ENCODE measurements around the gene SALL1. TPM values are rescaled to one million over a fixed set of nuclear protein-coding genes. Genes with fewer than 3 reads are reported as not detected.

SALL1 gene
- total RNA-seq, 2 donors from 2014 or later = 0.08 TPM; not detected in 1

DNA sequence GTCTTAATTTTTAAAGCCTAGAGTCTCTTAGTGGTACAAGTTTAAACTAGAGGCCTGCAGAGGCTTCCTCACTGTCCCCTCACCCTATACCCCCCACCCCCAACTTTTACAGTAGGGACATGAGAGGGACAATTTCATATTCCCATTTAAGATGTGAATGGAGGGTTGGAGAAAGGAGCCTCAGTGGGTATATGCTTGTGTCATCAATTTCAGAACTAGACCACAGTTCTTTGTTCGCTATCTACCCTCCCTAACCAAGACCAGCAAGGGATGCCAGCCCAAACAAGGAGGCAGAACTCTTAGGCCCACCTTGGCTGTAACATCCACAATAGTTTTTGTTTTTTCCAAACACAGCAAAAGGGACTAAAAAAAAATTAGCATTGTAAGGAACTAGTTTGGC is 14.0 kb upstream of the SALL1 start:
- no peaks in the 10 kb centered on the region for H3K4me1 Mint-ChIP-seq (ENCODE audit: low read depth in 2 of 2)
- H3K27ac Mint-ChIP-seq = no peak overlapping the region
- H3K4me3 Mint-ChIP-seq = no peak overlapping the region
- no peaks in the 10 kb centered on the region for H3K36me3 Mint-ChIP-seq
- ATAC-seq (no peak), DNase-seq (ENCODE audit: low spot score) (no peak)
- peaks cover 2 to 12% of the 10 kb centered on the region in 2 donors for H3K27me3 Mint-ChIP-seq
- H3K9me3 Mint-ChIP-seq = no peaks in the 10 kb centered on the region

DNA sequence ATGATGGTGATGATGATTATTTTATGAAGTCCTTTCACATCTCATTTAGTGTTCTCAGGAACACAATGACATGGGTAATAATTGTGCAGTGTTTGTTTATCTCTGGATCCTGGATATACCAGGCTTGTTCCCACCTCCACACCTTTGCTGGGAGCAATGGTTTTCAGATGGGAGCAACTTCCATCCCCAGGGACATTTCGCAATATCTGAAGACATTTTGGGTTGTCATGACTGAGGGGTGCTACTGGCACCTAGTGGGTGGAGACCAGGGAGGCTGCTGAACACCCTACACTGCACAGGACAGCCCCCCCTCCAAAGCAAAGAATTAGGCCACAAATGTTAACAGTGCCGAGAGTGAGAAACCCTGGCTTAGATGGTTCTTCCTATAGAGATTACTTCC is 13.5 kb upstream of the SALL1 start:
- peaks cover 5 to 17% of the 10 kb centered on the region in 2 donors for H3K27me3 Mint-ChIP-seq
- DNase-seq (ENCODE audit: low spot score) (no peak), ATAC-seq (no peak)
- no peaks in the 10 kb centered on the region for H3K9me3 Mint-ChIP-seq
- H3K4me3 Mint-ChIP-seq = no peak overlapping the region
- no peak overlapping the region for H3K27ac Mint-ChIP-seq
- H3K4me1 Mint-ChIP-seq (ENCODE audit: low read depth in 2 of 2) = no peaks in the 10 kb centered on the region
- H3K36me3 Mint-ChIP-seq = no peaks in the 10 kb centered on the region

DNA sequence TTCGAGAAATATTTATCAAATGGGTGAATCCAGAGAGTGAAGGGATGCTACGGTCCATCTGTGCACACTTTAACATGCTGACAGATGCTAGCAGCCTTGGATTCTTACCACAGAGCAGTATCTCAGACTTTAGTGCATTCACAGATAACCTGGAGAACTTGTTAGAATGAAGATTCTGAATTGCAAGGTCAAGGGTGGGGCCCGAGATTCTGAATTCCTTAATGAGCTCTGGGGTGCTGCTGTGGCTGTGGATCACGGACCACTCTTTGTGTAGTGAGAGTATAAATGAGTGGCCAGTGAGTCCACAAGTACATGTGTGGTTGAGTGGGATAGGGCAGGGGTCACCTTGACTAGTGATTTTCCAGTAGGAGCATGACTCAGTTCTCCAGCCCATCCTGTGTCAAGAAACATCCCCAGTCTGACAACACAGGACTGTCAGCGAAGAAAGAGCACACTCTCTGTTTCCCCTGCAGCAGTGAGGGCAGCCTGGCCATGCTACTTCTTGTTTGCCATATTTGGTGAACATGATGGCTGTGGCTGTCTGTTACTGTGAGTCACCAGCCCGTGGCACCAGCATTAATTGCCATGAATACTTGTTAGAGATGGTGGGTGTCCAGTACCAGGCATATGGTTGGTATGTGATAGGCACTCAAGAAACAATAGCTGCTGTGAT is 13.0 kb upstream of the SALL1 start:
- Mint-ChIP-seq H3K4me1 (ENCODE audit: low read depth in 2 of 2) (no peaks in the 10 kb centered on the region), H3K27ac (no peak overlapping the region), H3K36me3 (no peaks in the 10 kb centered on the region), H3K9me3 (no peaks in the 10 kb centered on the region), H3K4me3 (no peak overlapping the region), H3K27me3 (peaks cover 7 to 19% of the 10 kb centered on the region in 2 donors)
- peak in 1 of 2 donors; percentile 32 for ATAC-seq
- no peak for DNase-seq (ENCODE audit: low spot score)

DNA sequence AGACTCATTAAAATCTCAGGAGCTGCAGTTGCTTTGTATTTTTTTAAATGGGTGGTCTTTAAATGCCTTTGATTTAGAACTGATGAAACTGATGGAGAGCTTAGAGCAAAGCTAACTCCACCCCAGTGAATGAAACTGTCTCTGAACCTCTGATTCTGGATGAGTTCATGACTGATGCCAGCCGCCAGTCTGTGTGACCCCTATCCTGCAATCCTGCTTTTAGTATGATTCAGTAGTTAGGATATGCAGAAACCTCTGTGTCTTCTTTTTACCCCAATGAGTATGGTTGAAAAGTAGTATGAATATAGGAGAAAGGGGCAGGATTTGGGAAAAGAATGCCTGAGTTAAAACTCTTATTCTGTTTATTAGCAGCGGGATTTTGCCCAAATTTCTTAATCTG is 12.3 kb upstream of the SALL1 start:
- H3K4me1 Mint-ChIP-seq (ENCODE audit: low read depth in 2 of 2) = no peaks in the 10 kb centered on the region
- H3K4me3 Mint-ChIP-seq = no peak overlapping the region
- peaks cover 9 to 19% of the 10 kb centered on the region in 2 donors for H3K27me3 Mint-ChIP-seq
- no peaks in the 10 kb centered on the region for H3K9me3 Mint-ChIP-seq
- no peaks in the 10 kb centered on the region for H3K36me3 Mint-ChIP-seq
- no peak overlapping the region for H3K27ac Mint-ChIP-seq
- DNase-seq (ENCODE audit: low spot score) (no peak), ATAC-seq (no peak)

DNA sequence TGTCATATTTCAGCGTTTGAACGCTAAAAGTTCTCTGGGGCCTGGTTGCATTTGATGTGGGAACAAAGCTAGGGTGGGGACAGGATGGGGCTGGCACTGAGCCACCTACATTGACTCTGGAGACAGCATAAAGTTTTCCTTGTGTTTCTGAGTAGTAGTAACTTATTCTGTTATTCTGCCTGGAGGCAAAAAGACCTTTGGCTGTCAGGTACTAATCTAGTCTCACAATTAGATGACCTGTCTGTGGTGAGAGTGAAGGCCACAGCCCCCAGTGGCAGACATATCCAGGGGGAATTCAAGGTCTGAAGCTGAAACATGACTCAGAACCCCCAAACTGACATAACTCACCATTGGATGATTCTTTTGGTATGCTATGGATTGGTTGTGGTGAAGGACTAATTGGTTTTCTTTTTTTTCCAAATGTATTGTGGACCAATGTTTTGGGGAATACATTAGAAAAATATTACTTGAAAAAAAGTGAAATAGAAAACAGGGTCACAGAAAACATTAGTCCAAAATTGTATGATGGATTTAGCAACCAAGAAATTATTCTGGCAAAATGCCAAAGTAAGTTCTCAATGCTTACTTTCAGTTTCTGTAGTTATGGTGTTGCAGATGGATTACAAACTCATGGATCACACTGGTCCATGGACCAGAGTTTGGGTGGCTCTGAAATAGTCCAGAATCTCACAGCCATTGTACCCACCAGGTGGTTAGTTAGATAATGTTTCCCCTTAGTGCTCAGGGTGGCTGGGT is 10.5 kb upstream of the SALL1 start:
- DNase-seq (ENCODE audit: low spot score) (no peak), ATAC-seq (no peak)
- Mint-ChIP-seq H3K4me3 (no peak overlapping the region), H3K27me3 (peaks cover 22 to 36% of the 10 kb centered on the region in 2 donors), H3K9me3 (no peaks in the 10 kb centered on the region), H3K36me3 (no peaks in the 10 kb centered on the region), H3K27ac (no peak overlapping the region), H3K4me1 (ENCODE audit: low read depth in 2 of 2) (no peaks in the 10 kb centered on the region)

DNA sequence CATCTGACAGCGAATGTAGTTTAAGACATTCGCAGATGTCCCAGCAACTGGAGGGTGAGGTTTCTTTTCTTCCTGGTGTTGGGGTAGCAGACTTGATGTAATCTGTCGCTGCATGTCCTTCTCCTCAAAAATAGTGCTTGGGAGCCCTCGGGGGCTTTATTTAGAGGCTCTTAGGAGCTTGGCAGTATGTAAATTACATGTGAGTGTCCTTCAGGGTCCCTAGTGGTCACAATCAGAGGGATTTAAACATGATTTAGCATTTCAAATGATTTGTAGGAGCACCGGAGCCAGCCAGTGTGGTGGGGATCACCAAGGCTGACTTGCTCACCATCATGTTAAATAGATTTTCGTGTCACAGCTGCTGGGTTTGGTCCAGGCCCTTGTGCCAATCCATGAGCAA is 8.8 kb upstream of the SALL1 start:
- DNase-seq (ENCODE audit: low spot score) = no peak
- no peak overlapping the region for H3K4me3 Mint-ChIP-seq
- no peaks in the 10 kb centered on the region for H3K4me1 Mint-ChIP-seq (ENCODE audit: low read depth in 2 of 2)
- no peaks in the 10 kb centered on the region for H3K9me3 Mint-ChIP-seq
- peaks cover 32 to 47% of the 10 kb centered on the region in 2 donors for H3K27me3 Mint-ChIP-seq
- H3K27ac Mint-ChIP-seq = no peak overlapping the region
- ATAC-seq = no peak
- H3K36me3 Mint-ChIP-seq = no peaks in the 10 kb centered on the region

DNA sequence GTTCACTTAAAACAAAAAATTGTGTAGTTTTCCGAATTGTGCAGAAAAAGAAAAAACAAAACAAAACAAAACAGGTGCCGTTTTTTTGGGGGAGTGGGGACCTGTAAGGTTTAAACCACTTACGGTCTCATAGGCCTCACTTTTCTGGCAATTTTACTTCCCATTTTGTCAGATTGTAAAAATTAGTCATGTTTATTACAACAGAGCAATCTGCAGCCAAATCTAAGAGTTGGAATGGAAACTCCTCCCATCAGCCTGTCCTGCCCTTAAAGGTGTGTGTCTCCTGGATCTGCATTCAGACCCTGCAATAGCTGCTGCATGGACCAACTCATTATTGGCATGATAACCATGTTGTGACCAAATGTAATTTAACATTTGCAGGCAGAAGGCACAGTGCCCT is 8.2 kb upstream of the SALL1 start:
- H3K9me3 Mint-ChIP-seq = no peaks in the 10 kb centered on the region
- no peak overlapping the region for H3K4me3 Mint-ChIP-seq
- DNase-seq (ENCODE audit: low spot score) = no peak
- no peaks in the 10 kb centered on the region for H3K36me3 Mint-ChIP-seq
- no peaks in the 10 kb centered on the region for H3K4me1 Mint-ChIP-seq (ENCODE audit: low read depth in 2 of 2)
- H3K27me3 Mint-ChIP-seq = peaks cover 33 to 49% of the 10 kb centered on the region in 2 donors
- ATAC-seq = no peak
- H3K27ac Mint-ChIP-seq = no peak overlapping the region

DNA sequence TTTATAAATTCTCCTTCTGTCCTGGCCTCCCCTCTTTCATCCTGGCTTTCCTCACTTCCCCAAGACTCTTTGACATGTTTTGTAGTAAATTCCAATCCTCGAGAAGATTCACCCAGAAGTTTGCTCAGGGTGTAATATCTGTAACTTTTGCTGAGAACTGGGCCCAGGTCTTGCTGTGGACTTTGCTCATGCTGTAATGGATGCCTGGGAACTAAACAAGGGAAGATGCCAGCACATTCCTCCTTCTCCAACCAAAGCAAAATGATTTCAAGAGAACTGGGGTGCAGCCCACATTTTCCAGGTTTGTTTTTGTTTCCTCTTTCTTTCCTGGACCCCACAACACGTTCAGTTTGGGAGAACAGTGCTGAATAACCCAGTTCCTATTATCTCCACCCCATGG is 6.6 kb upstream of the SALL1 start:
- Mint-ChIP-seq H3K9me3 (no peaks in the 10 kb centered on the region), H3K27ac (no peak overlapping the region), H3K4me1 (ENCODE audit: low read depth in 2 of 2) (peaks cover 4 to 7% of the 10 kb centered on the region in 2 donors), H3K27me3 (peaks cover 45 to 61% of the 10 kb centered on the region in 2 donors), H3K4me3 (no peak overlapping the region), H3K36me3 (peaks cover 8% of the 10 kb centered on the region)
- ATAC-seq = no peak
- DNase-seq (ENCODE audit: low spot score) = no peak

DNA sequence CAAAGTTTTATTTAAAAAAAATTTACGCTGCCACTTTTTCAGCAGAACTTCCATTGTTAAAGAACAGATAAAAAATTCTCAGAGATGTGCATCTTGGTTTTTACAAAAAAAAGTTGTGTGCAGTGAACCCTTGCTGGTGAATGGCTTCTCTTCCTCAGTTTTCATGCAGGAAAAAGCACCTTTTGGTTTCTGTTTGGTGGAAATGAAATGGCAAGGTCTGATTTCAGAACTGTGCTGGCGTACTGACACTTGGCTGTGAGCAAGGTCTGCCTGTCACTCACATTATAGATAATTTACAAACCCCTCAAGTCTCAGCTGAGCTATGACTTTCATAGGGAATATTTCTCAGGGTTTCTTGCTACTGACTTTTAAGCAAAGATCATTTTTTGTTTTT is 5.7 kb upstream of the SALL1 start:
- Mint-ChIP-seq H3K4me3 (no peak overlapping the region), H3K27me3 (peaks cover 45 to 60% of the 10 kb centered on the region in 2 donors), H3K27ac (no peak overlapping the region), H3K36me3 (peaks cover 8% of the 10 kb centered on the region), H3K9me3 (no peaks in the 10 kb centered on the region), H3K4me1 (ENCODE audit: low read depth in 2 of 2) (peaks cover 4 to 7% of the 10 kb centered on the region in 2 donors)
- DNase-seq (ENCODE audit: low spot score) (no peak), ATAC-seq (no peak)

DNA sequence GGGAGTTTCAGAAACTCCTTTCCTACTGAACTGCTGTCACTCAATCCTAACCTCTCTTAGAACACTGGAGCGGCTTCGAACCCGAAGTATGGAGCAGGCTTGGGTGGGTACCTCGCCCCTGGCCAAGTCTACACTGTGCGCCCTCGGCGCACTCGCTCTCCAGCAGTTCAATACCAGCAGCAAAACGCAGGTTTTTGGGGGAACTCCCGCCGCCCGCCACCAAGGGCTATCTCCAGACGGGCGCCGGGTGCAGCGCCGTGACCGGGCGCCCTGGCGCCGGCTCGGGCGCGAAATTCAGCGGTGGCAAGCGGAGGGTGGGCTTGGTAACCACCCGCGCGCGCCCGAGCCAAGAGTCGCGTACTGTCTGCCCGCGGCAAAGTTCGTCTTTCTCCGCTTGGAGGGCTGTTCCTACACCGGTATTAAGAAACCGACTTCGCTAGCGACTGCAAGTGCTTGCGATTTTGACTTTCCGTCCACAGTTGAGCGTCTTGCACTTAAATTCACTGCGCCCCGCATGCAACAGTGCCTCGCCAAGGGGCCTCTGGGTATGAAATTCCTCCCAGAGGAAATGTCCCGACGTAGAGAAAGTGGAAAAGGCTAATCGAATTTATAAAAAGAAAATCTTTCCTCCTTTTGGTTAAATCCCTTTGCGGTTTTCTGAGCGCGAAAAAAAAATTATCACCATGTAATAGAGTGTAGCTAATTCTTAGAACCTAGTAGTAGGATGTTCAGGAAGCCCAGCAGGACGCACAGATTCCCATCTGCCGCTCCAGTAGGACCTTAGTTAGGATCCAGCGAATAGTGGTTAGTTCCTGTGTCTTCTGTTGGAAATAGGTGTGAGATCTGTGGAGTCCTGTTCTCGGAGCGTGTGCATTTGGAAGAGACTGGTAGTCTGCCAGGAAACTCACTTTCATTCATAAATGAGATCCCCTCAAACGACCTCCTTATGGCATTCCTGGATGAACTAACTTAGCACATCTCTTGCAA is 5.0 kb upstream of the SALL1 start:
- Mint-ChIP-seq H3K27ac (no peak overlapping the region), H3K4me3 (no peak overlapping the region), H3K36me3 (peaks cover 8% of the 10 kb centered on the region), H3K27me3 (peaks cover 45 to 60% of the 10 kb centered on the region in 2 donors), H3K4me1 (ENCODE audit: low read depth in 2 of 2) (peaks cover 4 to 7% of the 10 kb centered on the region in 2 donors), H3K9me3 (no peaks in the 10 kb centered on the region)
- no peak for DNase-seq (ENCODE audit: low spot score)
- ATAC-seq = no peak

DNA sequence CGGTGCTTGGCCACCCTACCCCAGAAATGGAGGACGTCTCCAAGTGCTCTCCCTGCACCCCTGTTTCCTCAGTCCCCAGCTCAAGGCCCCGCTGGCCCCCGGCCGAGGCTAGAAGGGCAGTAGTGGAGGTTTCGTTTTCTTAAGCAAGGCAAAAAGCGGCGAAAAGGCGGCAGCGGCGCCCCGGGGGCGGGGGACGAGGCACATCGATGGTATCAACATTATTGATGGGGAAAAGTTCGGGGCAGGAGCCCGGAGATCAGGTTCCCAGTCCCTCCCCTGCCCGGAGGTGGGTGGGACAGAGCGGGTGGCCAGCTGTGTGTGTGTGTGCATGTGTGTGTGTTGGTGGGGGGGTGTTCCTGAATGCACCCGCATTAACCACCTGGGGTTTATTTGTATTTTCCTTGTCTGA is 4.1 kb upstream of the SALL1 start:
- H3K9me3 Mint-ChIP-seq = no peaks in the 10 kb centered on the region
- H3K27ac Mint-ChIP-seq = no peak overlapping the region
- peaks cover 8% of the 10 kb centered on the region for H3K36me3 Mint-ChIP-seq
- peaks cover 4 to 7% of the 10 kb centered on the region in 2 donors for H3K4me1 Mint-ChIP-seq (ENCODE audit: low read depth in 2 of 2)
- H3K27me3 Mint-ChIP-seq = peaks cover 46 to 55% of the 10 kb centered on the region in 2 donors
- ATAC-seq (no peak), DNase-seq (ENCODE audit: low spot score) (no peak)
- no peak overlapping the region for H3K4me3 Mint-ChIP-seq

DNA sequence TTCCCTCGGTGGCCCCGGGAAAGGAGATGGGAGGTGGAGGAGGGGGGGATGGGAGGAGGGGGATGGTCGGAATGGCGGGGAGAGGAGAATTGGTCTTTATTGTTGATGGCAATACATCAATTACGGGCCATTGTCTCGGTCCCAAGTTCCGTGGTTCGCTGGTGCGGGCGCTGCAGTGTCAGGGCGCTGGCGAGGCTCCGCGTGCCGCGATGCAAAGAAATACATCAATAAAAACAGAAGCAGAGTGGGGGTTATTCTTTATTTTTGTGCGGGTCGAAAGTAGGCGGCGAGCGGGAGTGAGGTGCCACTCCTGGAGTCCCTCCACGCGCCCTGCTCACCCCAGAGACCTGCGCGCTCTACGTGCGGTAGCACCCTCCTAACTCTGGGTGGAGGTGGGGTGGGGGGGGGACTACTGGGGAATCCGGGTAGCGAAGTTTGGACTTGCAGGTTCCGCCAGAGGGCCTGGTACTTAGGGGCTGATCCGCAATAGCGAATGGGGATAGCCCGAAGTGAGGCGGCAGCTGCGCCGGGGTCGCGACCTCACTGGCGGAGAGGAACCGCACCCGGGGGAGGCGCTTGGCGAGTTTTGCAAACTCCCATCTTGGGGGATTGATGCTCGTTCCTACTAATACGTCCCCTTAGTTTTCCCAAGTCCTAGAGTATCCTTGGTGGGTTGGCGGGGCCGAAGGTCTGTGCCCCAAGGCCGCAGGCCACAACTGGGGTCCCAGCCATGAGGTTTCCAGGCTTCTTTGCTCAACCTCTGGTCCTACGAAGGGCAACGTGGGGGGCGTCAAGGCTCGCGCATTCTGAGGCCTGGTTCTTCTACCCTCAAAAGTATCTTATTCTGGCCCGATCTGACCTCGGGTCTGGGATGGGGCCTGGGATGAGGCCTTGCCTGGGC is 3.5 kb upstream of the SALL1 start:
- Mint-ChIP-seq H3K27me3 (peaks cover 44 to 48% of the 10 kb centered on the region in 2 donors), H3K4me3 (no peak overlapping the region), H3K9me3 (no peaks in the 10 kb centered on the region), H3K27ac (no peak overlapping the region), H3K4me1 (ENCODE audit: low read depth in 2 of 2) (peaks cover 4 to 7% of the 10 kb centered on the region in 2 donors), H3K36me3 (peaks cover 8% of the 10 kb centered on the region)
- ATAC-seq (no peak), DNase-seq (ENCODE audit: low spot score) (no peak)

DNA sequence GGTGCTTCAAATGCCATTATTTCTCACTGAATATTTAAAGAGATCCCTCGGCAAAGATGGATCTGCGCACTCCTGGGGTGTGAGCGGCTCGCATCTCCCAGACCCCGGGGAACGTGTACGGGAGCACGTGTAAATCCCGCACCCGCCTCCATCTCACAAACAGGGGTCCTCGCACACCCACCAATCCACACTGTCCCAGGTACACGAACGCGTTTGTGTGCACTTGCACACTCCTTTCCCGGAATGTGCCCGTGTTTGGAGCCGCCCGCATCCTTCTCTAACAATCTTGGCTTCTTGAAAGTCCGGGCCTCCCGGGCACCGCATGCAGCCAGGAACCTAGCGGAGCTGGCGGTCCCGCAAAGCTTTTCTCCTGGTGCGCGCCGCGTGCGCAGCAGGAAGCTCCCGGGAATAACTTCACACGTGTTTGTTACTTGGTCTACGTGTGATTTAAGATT is 2.5 kb upstream of the SALL1 start:
- ATAC-seq (no peak), DNase-seq (ENCODE audit: low spot score) (no peak)
- H3K27ac Mint-ChIP-seq = no peak overlapping the region
- peaks cover 47 to 54% of the 10 kb centered on the region in 2 donors for H3K27me3 Mint-ChIP-seq
- no peak overlapping the region for H3K4me3 Mint-ChIP-seq
- H3K36me3 Mint-ChIP-seq = peaks cover 8% of the 10 kb centered on the region
- no peaks in the 10 kb centered on the region for H3K9me3 Mint-ChIP-seq
- peaks cover 4 to 7% of the 10 kb centered on the region in 2 donors for H3K4me1 Mint-ChIP-seq (ENCODE audit: low read depth in 2 of 2)
